ENCODE data around the gene GATAD2A. TPM values are rescaled to one million over a fixed set of nuclear protein-coding genes. Genes with fewer than 3 reads are reported as not detected.

GATAD2A gene
- total and polyA plus RNA-seq, 9 of the 15 experiments (the other 6 are each of a cell fraction or from before 2014, with no cell fraction given): 2.4 to 226 (median 44.2) TPM

DNA sequence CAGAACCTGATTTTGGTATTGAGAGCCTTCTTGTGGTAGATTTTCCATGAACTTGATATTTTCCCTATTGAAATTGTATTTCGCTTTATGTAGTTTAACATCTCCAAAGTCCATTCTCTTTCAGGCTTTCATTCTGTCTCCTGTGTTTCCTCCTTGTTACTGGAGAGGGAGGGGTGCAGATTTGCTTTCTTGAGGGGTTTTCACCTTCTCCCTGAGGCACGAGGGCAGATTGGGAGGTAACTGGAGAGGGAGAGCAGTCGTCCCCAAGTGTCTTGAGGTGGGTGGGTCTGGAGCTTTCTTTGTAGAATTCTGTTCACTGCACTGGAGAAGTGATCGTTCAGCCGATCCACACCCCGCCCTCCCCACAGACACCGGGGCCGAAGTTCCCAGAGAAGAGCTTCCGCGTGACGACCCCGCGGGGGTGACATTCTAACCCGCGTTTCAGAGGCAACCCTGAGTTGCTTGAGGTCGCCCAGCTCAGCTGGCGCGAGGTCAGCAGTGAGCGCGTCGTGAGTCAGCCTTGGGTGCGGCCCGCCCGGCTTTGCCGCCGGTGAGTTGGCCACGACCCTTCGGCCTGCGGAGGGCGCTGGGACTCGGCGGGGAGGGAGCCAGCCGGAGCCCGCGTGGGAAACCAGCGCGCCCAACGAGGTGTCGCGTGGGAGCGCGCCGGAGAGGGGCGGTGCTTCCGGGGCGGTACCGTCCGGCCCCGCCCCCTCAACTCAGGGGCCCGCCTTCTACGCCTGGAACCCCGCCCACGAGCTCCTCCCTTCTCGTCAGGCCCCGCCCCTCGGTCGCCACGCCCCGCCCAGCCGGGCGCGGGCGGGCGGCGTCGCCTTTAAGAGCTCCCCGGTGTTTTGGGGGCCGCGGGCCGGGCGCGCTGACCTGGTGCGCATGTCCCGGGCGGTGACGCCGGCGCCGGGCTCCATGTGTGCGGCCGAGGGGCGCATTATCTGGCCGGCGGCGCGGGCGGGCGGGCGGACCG, at the start of gene GATAD2A (continued):
- no peak for TF ChIP-seq WHSC1 (IDR thresholded peaks at IDR 0.05; ENCODE audit: low read length)
- TF ChIP-seq ZFX (CRISPR knock-in tag; IDR thresholded peaks at IDR 0.05): peak; percentile 75
- TF ChIP-seq NONO (IDR thresholded peaks at IDR 0.05; ENCODE audit: low read depth in 2 of 2, low read length in 1 of 2): 0 out of 4 replicates have a peak, but pooled peaks of 1 of the 2 experiments have one; percentile 36
- TF ChIP-seq, protein P1, sequence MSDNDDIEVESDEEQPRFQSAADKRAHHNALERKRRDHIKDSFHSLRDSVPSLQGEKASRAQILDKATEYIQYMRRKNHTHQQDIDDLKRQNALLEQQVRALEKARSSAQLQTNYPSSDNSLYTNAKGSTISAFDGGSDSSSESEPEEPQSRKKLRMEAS (CRISPR knock-in tag; IDR thresholded peaks at IDR 0.05): peak; percentile 92
- no peak for TF ChIP-seq ADNP (tag; IDR thresholded peaks at IDR 0.05)
- TF ChIP-seq ZNF316 (IDR thresholded peaks at IDR 0.05): 0 out of 2 replicates have a peak, but pooled peaks have one; percentile 5
- peak; percentile 95 for TF ChIP-seq RB1 (IDR thresholded peaks at IDR 0.05; ENCODE audit: low read depth)
- TF ChIP-seq POLR3A (IDR thresholded peaks at IDR 0.05; ENCODE audit: borderline replicate concordance, extremely low read depth, insufficient read depth, insufficient read length): no peak
- TF ChIP-seq SMARCE1 (IDR thresholded peaks at IDR 0.05): peak; percentile 72
- TF ChIP-seq, protein P2, sequence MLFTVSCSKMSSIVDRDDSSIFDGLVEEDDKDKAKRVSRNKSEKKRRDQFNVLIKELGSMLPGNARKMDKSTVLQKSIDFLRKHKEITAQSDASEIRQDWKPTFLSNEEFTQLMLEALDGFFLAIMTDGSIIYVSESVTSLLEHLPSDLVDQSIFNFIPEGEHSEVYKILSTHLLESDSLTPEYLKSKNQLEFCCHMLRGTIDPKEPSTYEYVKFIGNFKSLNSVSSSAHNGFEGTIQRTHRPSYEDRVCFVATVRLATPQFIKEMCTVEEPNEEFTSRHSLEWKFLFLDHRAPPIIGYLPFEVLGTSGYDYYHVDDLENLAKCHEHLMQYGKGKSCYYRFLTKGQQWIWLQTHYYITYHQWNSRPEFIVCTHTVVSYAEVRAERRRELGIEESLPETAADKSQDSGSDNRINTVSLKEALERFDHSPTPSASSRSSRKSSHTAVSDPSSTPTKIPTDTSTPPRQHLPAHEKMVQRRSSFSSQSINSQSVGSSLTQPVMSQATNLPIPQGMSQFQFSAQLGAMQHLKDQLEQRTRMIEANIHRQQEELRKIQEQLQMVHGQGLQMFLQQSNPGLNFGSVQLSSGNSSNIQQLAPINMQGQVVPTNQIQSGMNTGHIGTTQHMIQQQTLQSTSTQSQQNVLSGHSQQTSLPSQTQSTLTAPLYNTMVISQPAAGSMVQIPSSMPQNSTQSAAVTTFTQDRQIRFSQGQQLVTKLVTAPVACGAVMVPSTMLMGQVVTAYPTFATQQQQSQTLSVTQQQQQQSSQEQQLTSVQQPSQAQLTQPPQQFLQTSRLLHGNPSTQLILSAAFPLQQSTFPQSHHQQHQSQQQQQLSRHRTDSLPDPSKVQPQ (CRISPR knock-in tag; IDR thresholded peaks at IDR 0.05; ENCODE audit: borderline replicate concordance): no peak
- TF ChIP-seq ZKSCAN1 (IDR thresholded peaks at IDR 0.05; ENCODE audit: low read depth, low read length): peak; percentile 75
- peak; percentile 88 for TF ChIP-seq HNRNPL (IDR thresholded peaks at IDR 0.05; ENCODE audit: low read depth, low read length)
- TF ChIP-seq NBN (IDR thresholded peaks at IDR 0.05; ENCODE audit: low read depth): peak; percentile 81; the same call in 1 of the 2 replicates
- peak; percentile 76 for TF ChIP-seq CBX1 (IDR thresholded peaks at IDR 0.05; ENCODE audit: low read depth)
- TF ChIP-seq STAG1 (CRISPR knock-in tag; IDR thresholded peaks at IDR 0.05; ENCODE audit: borderline replicate concordance): peak; percentile 42; the same call in 1 of the 2 replicates
- TF ChIP-seq, protein P3, sequence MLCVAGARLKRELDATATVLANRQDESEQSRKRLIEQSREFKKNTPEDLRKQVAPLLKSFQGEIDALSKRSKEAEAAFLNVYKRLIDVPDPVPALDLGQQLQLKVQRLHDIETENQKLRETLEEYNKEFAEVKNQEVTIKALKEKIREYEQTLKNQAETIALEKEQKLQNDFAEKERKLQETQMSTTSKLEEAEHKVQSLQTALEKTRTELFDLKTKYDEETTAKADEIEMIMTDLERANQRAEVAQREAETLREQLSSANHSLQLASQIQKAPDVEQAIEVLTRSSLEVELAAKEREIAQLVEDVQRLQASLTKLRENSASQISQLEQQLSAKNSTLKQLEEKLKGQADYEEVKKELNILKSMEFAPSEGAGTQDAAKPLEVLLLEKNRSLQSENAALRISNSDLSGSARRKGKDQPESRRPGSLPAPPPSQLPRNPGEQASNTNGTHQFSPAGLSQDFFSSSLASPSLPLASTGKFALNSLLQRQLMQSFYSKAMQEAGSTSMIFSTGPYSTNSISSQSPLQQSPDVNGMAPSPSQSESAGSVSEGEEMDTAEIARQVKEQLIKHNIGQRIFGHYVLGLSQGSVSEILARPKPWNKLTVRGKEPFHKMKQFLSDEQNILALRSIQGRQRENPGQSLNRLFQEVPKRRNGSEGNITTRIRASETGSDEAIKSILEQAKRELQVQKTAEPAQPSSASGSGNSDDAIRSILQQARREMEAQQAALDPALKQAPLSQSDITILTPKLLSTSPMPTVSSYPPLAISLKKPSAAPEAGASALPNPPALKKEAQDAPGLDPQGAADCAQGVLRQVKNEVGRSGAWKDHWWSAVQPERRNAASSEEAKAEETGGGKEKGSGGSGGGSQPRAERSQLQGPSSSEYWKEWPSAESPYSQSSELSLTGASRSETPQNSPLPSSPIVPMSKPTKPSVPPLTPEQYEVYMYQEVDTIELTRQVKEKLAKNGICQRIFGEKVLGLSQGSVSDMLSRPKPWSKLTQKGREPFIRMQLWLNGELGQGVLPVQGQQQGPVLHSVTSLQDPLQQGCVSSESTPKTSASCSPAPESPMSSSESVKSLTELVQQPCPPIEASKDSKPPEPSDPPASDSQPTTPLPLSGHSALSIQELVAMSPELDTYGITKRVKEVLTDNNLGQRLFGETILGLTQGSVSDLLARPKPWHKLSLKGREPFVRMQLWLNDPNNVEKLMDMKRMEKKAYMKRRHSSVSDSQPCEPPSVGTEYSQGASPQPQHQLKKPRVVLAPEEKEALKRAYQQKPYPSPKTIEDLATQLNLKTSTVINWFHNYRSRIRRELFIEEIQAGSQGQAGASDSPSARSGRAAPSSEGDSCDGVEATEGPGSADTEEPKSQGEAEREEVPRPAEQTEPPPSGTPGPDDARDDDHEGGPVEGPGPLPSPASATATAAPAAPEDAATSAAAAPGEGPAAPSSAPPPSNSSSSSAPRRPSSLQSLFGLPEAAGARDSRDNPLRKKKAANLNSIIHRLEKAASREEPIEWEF (CRISPR knock-in tag; IDR thresholded peaks at IDR 0.05): no peak
